PC-9 (cell line): Measurements from ENCODE around the gene AGAP1. TPM values are rescaled to one million over a fixed set of nuclear protein-coding genes. Genes with fewer than 3 reads are reported as not detected.
"Not testable (repeated sequence)": the region's sequence is repeated elsewhere in the genome, so short reads cannot be mapped to it uniquely, and the experiment has no call there.

Experiments used
- BruUV-seq: library from RNA; stranded (reverse); fragments of 400-500 nt; replicated peaks from 2 replicates; lab custom pipeline; 2021; lab: Mats Ljungman, UMichigan
- CTCF ChIA-PET: fragments of 300-600 bp; sonication (Branson Sonifier 250); formaldehyde crosslinking; loops from one replicate; lab custom pipeline; 2022; ENCODE audit warnings: antibody characterized with exemption; lab: Charles Lee
- POLR2A ChIA-PET: fragments of 300-600 bp; sonication (Branson Sonifier 250); formaldehyde crosslinking; loops from one replicate; lab custom pipeline; 2022; ENCODE audit warnings: antibody characterized with exemption; ENCODE audit not compliant: unreplicated experiment; lab: Charles Lee
- DNase-seq, 2 experiments: peaks; one replicate each; pipeline versions ENCODE4 v3.0.0 to v3.0.0-alpha.2; 2015 to 2022; ENCODE audit warnings: mixed read lengths in 1 of 2
- H2AFZ ChIP-seq: fragments of 200-600 bp; sonication (generic); 2 replicates; pipeline ENCODE4 v1.8.1; 2017; ENCODE audit warnings: antibody characterized with exemption
- H3F3A ChIP-seq: fragments of 200-600 bp; sonication (generic); 2 replicates; pipeline ENCODE4 v1.8.1; 2017; ENCODE audit warnings: antibody characterized with exemption, mild to moderate bottlenecking, low read depth; ENCODE audit not compliant: insufficient read depth
- H3K27ac ChIP-seq: fragments of 200-600 bp; sonication (generic); 2 replicates; pipeline ENCODE4 v1.6.1; 2016; ENCODE audit warnings: mixed run types
- H3K27me3 ChIP-seq: fragments of 200-600 bp; sonication (generic); 2 replicates; pipeline ENCODE4 v1.6.1; 2016; ENCODE audit warnings: low read depth, mixed run types; ENCODE audit not compliant: insufficient read depth
- H3K36me3 ChIP-seq: fragments of 200-600 bp; sonication (generic); 2 replicates; pipeline ENCODE4 v1.6.1; 2016; ENCODE audit warnings: low read depth, mixed run types
- H3K4me1 ChIP-seq: fragments of 200-600 bp; sonication (generic); replicated peaks from 2 replicates; pipeline ENCODE4 v1.6.1; 2016; ENCODE audit warnings: mixed run types; ENCODE audit not compliant: insufficient read depth
- H3K4me2 ChIP-seq: fragments of 200-600 bp; sonication (generic); 2 replicates; pipeline ENCODE4 v1.6.1; 2017; ENCODE audit warnings: mixed run types
- H3K4me3 ChIP-seq: fragments of 200-600 bp; sonication (generic); 2 replicates; pipeline ENCODE4 v1.6.1; 2016; ENCODE audit warnings: mixed run types
- H3K79me2 ChIP-seq: fragments of 200-600 bp; sonication (generic); 2 replicates; pipeline ENCODE4 v1.6.1; 2017; ENCODE audit warnings: low read depth, mixed run types
- H3K9me2 ChIP-seq: fragments of 200-600 bp; sonication (generic); 2 replicates; pipeline ENCODE4 v1.8.1; 2017; ENCODE audit warnings: mild to moderate bottlenecking; ENCODE audit not compliant: insufficient read depth
- H3K9me3 ChIP-seq: fragments of 200-600 bp; sonication (generic); 2 replicates; pipeline ENCODE4 v1.8.1; 2016; ENCODE audit warnings: low read depth; ENCODE audit not compliant: insufficient read depth
- H4K20me1 ChIP-seq: fragments of 200-600 bp; sonication (generic); 2 replicates; pipeline ENCODE4 v1.8.1; 2017; ENCODE audit not compliant: insufficient read depth
- EZH2 ChIP-seq: fragments of 200-600 bp; sonication (generic); IDR thresholded peaks from 2 replicates; pipeline ENCODE4 v1.8.0; 2017; ENCODE audit warnings: antibody characterized with exemption, low read depth
- intact Hi-C: fragments of 100-400 bp; cut with micrococcal nuclease; formaldehyde crosslinking; loops from one replicate; pipeline ENCODE4 v1.10.0; 2022; ENCODE audit not compliant: unreplicated experiment
- total RNA-seq: library from RNA; stranded (reverse); gene quantifications from 2 replicates; pipeline ENCODE4 v1.2.3, GENCODE V29; 2021
- TF ChIP-seq, protein P1 (sequence below): fragments of 200-600 bp; sonication (generic); conservative IDR thresholded peaks from 2 replicates; pipeline ENCODE4 v1.6.1; 2017; ENCODE audit warnings: mixed run types, antibody characterized with exemption, mild to moderate bottlenecking, moderate library complexity

The AGAP1 gene
- total RNA-seq, 1 experiment from 2014 or later: 91.4 TPM

DNA sequence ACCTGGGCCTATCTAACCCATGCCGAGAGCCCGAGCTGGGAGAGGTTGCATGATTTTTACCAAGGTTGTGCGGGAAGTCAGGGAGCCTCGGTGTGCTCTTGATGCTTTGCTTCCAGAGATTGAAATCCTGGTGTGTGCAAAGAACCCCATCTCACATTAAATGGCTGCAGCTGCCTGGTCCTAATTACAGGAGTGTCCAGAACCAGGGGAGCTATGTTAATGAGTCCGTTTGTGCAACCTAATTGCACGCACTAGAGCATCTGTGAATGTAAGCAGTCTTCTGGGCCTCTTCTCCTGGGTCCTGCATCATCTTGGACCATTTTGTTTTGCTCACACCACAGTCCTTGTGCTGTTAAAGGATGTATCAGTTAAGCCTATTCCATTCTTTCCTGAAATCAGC lies 263.8 kb downstream of the AGAP1 start:
- ChIA-PET POLR2A (no interaction called here), CTCF (no interaction called here)
- TF ChIP-seq, protein P1, sequence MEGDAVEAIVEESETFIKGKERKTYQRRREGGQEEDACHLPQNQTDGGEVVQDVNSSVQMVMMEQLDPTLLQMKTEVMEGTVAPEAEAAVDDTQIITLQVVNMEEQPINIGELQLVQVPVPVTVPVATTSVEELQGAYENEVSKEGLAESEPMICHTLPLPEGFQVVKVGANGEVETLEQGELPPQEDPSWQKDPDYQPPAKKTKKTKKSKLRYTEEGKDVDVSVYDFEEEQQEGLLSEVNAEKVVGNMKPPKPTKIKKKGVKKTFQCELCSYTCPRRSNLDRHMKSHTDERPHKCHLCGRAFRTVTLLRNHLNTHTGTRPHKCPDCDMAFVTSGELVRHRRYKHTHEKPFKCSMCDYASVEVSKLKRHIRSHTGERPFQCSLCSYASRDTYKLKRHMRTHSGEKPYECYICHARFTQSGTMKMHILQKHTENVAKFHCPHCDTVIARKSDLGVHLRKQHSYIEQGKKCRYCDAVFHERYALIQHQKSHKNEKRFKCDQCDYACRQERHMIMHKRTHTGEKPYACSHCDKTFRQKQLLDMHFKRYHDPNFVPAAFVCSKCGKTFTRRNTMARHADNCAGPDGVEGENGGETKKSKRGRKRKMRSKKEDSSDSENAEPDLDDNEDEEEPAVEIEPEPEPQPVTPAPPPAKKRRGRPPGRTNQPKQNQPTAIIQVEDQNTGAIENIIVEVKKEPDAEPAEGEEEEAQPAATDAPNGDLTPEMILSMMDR: no peak
- TF ChIP-seq EZH2: no peak
- DNase-seq: no peak
- intact Hi-C loops: no loop called here
- H3K9me3 ChIP-seq: no peaks in the 10 kb centered on the region
- no peak overlapping the region for H2AFZ ChIP-seq
- H3K27me3 ChIP-seq: no peaks in the 10 kb centered on the region
- BruUV-seq: no TSS peak
- no peaks in the 10 kb centered on the region for H3K9me2 ChIP-seq
- no peak overlapping the region for H3K4me3 ChIP-seq
- no peak overlapping the region for H3K27ac ChIP-seq
- H3K36me3 ChIP-seq: no peaks in the 10 kb centered on the region
- peaks cover 18% of the 10 kb centered on the region; the same call in 1 of the 2 replicates for H3F3A ChIP-seq
- no peak overlapping the region for H3K4me2 ChIP-seq
- H3K4me1 ChIP-seq: peaks cover 10% of the 10 kb centered on the region; the same call in 1 of the 2 replicates
- H3K79me2 ChIP-seq: no peaks in the 10 kb centered on the region
- 0 out of 2 replicates have a peak, but pooled peaks cover 13% of the 10 kb centered on the region for H4K20me1 ChIP-seq

DNA sequence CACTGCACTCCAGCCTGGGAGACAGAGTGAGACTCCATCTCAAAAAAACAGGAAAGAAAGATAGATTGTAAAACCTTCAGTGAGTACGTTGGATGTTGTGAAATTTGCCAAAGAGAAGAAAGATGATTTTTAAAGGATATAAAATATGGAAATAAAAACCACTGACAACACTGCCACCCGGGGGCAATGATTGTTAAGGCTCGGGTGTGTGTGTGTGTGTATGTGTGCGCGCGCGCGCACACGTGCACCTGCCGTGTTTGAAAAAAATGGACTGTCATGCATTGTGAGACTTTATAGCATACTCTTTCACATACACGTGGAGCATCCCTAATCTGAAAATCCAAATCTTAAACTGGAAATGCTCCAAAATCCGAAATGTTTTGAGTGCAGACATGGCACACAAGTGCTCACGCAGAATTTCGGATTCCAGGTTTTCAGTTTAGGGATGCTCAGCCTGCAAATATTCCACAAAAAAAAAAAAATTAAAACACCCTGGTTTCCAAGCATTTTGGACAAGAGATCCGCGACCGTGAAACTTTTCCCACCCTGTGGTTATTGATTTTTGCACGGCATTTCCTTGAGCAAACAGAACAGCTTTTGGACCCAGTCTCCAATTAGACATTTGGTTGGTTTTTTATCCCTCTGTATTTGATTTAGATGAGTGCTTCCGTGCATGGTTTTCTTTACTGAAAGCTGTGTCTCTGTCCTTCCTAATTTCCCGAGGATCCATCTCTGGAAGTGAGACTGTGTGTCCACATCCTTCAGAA lies 269.2 kb downstream of the AGAP1 start:
- Histone ChIP-seq H4K20me1 (peaks cover 27% of the 10 kb centered on the region; the same call in 1 of the 2 replicates), H3K27ac (no peak overlapping the region), H3K4me1 (no peaks in the 10 kb centered on the region), H2AFZ (no peak overlapping the region), H3K4me3 (no peak overlapping the region), H3K4me2 (no peak overlapping the region), H3K79me2 (0 out of 2 replicates have a peak, but pooled peaks cover 3% of the 10 kb centered on the region), H3F3A (peaks cover 32% of the 10 kb centered on the region; the same call in 1 of the 2 replicates), H3K9me2 (no peaks in the 10 kb centered on the region), H3K27me3 (no peaks in the 10 kb centered on the region), H3K36me3 (no peaks in the 10 kb centered on the region), H3K9me3 (no peaks in the 10 kb centered on the region)
- no peak for TF ChIP-seq EZH2
- TF ChIP-seq, protein P1: peak; percentile 32; the same call in 1 of the 2 replicates
- DNase-seq: no peak
- POLR2A ChIA-PET: interaction anchor here (0.7 kb wide), 1 partner anchor 217 kb away, joined by 4 read pairs; no protein-coding TSS in a partner anchor
- CTCF ChIA-PET: no interaction called here
- no TSS peak for BruUV-seq
- intact Hi-C loops: no loop called here

DNA sequence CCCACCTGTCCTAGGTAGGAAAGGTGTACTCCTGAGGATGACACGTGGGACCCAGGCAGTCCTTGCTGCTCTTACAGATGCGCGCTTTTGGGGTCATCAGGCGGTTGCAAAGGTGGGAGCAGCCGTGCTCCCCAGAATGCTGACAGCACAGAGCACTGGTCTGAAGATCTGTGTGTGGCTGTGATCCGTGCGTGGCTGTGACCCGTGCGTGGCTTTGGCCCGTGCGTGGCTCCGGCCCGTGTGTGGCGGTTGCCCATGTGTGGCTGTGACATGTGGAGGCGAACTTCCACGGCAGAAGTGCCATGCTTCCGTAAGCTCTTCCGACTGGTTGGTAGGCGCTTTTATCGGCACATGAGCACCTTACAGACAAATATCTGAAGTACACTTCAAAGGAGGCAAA lies 270.0 kb downstream of the AGAP1 start:
- no TSS peak for BruUV-seq
- ChIA-PET CTCF (interaction anchor here (0.6 kb wide), 1 partner anchor 79 kb away, joined by 3 read pairs; no protein-coding TSS in a partner anchor), POLR2A (no interaction called here)

DNA sequence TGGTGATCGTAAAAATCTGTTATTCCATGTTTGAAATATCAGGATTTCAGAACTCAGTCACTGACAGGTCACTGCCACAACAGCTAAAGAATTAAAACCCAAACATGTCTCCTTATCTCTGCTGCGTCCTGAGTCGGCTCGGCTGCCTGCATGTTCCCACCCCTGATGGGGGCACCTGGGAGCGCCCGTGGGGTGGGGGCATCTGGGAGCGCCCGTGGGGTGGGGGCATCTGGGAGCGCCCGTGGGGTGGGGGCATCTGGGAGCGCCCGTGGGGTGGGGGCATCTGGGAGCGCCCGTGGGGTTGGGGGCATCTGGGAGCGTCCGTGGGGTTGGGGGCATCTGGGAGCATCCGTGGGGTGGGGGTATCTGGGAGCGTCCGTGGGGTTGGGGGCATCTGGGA lies 270.6 kb downstream of the AGAP1 start:
- BruUV-seq, H3K79me2 ChIP-seq, H3K27ac ChIP-seq, H3K4me2 ChIP-seq, H3K4me3 ChIP-seq, H2AFZ ChIP-seq, H3K9me3 ChIP-seq, DNase-seq, intact Hi-C loops, H3K4me1 ChIP-seq, H3K36me3 ChIP-seq, H3K27me3 ChIP-seq, H3K9me2 ChIP-seq: not testable (repeated sequence)
- POLR2A ChIA-PET: interaction anchor here (0.7 kb wide), 1 partner anchor 28 kb away, joined by 8 read pairs; no protein-coding TSS in a partner anchor
- peaks cover 24% of the 10 kb centered on the region; the same call in 1 of the 2 replicates for H4K20me1 ChIP-seq
- CTCF ChIA-PET: interaction anchor here (0.6 kb wide), 1 partner anchor 79 kb away, joined by 3 read pairs; no protein-coding TSS in a partner anchor
- peaks cover 25% of the 10 kb centered on the region for H3F3A ChIP-seq

More for the DNA sequence above, 270.0 kb downstream of the AGAP1 start:
- no peak for DNase-seq
- intact Hi-C loops: no loop called here
- H3K9me3 ChIP-seq: no peaks in the 10 kb centered on the region
- no peak overlapping the region for H3K27ac ChIP-seq
- TF ChIP-seq, protein P1: no peak
- no peak for TF ChIP-seq EZH2
- no peaks in the 10 kb centered on the region for H3K9me2 ChIP-seq
- H3K27me3 ChIP-seq: no peaks in the 10 kb centered on the region
- no peak overlapping the region for H2AFZ ChIP-seq
- no peaks in the 10 kb centered on the region for H3K4me1 ChIP-seq
- H4K20me1 ChIP-seq: peaks cover 19% of the 10 kb centered on the region; the same call in 1 of the 2 replicates
- peaks cover 27% of the 10 kb centered on the region; the same call in 1 of the 2 replicates for H3F3A ChIP-seq
- no peaks in the 10 kb centered on the region for H3K36me3 ChIP-seq
- H3K4me3 ChIP-seq: no peak overlapping the region
- H3K4me2 ChIP-seq: no peak overlapping the region
- H3K79me2 ChIP-seq: 0 out of 2 replicates have a peak, but pooled peaks cover 3% of the 10 kb centered on the region
